K562 (cell line): ENCODE measurements around the gene PTPRE.

Experiments
- CHD2 ChIP-seq: IDR thresholded peaks from 2 replicates; pipeline ENCODE4 v1.6.1; 2011; ENCODE audit warnings: low read depth, low read length
- FOXM1 ChIP-seq, 2 experiments: fragments of 450-650 bp in 1 of 2; sonication (generic) in 1 of 2; formaldehyde crosslinking in 1 of 2; IDR thresholded peaks; 2 replicates each; pipeline versions ENCODE4 v1.6.1 to v1.9.0; 2017 to 2022; ENCODE audit warnings: low read depth in 2 of 2, mild to moderate bottlenecking in 2 of 2, missing genetic modification reagents in 1 of 2, moderate library complexity in 1 of 2
- KLF13 ChIP-seq: fragments of 450-650 bp; IDR thresholded peaks from 2 replicates; pipeline ENCODE4 v1.6.1; 2016; ENCODE audit warnings: missing genetic modification characterization, low read depth, mild to moderate bottlenecking, missing compliant biosample characterization, moderate library complexity, borderline replicate concordance
- PHTF2 ChIP-seq: fragments of 250-450 bp; sonication (Bioruptor Pico); IDR thresholded peaks from 2 replicates; pipeline ENCODE4 v1.5.0; 2021; ENCODE audit warnings: mild to moderate bottlenecking
- POLR2AphosphoS5 ChIP-seq: IDR thresholded peaks from 2 replicates; pipeline ENCODE4 v1.6.1; 2011; ENCODE audit warnings: mild to moderate bottlenecking, low read depth, low read length, moderate library complexity; ENCODE audit not compliant: control insufficient read depth, insufficient read depth
- SIX5 ChIP-seq, 2 experiments: IDR thresholded peaks; 2 replicates each; pipeline ENCODE4 v1.6.1; 2011; ENCODE audit warnings: low read length in 2 of 2, borderline replicate concordance in 1 of 2, low read depth in 1 of 2, mild to moderate bottlenecking in 1 of 2, moderate library complexity in 1 of 2; ENCODE audit not compliant: insufficient read depth in 1 of 2
- SRSF1 ChIP-seq: fragments of 200-400 bp; formaldehyde crosslinking; IDR thresholded peaks from 2 replicates; pipeline ENCODE4 v1.6.1; 2017; ENCODE audit warnings: mild to moderate bottlenecking, low read depth, low read length, moderate library complexity
- ZNF232 ChIP-seq: sonication (generic); formaldehyde crosslinking; IDR thresholded peaks from 2 replicates; pipeline ENCODE4 v1.8.0; 2022; ENCODE audit warnings: mild to moderate bottlenecking, missing genetic modification reagents
- ZNF263 ChIP-seq: sonication (generic); formaldehyde crosslinking; IDR thresholded peaks from 2 replicates; pipeline ENCODE4 v1.8.0; 2022; ENCODE audit warnings: mild to moderate bottlenecking, missing genetic modification reagents, borderline replicate concordance
- ZNF583 ChIP-seq: fragments of 250-450 bp; sonication (Bioruptor Pico); IDR thresholded peaks from 2 replicates; pipeline ENCODE4 v1.4.0; 2020
- TF ChIP-seq, protein P1 (sequence below): fragments of 450-650 bp; IDR thresholded peaks from 2 replicates; pipeline ENCODE4 v1.6.1; 2016; ENCODE audit warnings: missing biosample characterization, missing genetic modification characterization

DNA sequence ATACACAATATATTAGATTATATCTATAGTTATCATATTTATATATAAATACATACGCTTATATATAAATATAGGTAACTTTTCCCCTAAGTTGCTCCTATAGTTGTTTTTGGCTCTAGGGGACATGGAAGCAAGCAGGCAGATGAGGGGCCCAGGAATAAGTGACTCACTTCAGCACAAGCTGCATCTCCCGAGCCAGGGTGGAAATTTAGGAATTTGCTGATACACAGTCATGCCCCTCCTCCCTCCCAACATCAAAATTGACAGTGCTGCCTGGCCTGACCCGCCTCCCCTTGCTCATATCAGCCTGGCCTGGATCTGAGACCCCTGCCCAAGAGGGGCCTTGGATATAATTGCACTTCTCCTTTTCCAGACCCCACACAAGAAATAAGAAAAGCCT, 185.6 kb downstream of the PTPRE start:
- TF ChIP-seq FOXM1 (IDR thresholded peaks at IDR 0.05; ENCODE audit: low read depth) = no peak
- TF ChIP-seq FOXM1 (CRISPR knock-in tag; IDR thresholded peaks at IDR 0.05; ENCODE audit: low read depth) = no peak
- TF ChIP-seq ZNF232 (CRISPR knock-in tag) = no peak
- TF ChIP-seq KLF13 (tag) = no peak
- TF ChIP-seq, protein P1, sequence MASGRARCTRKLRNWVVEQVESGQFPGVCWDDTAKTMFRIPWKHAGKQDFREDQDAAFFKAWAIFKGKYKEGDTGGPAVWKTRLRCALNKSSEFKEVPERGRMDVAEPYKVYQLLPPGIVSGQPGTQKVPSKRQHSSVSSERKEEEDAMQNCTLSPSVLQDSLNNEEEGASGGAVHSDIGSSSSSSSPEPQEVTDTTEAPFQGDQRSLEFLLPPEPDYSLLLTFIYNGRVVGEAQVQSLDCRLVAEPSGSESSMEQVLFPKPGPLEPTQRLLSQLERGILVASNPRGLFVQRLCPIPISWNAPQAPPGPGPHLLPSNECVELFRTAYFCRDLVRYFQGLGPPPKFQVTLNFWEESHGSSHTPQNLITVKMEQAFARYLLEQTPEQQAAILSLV = no peak
- TF ChIP-seq CHD2 = no peak
- no peak for TF ChIP-seq POLR2AphosphoS5
- TF ChIP-seq ZNF263 (CRISPR knock-in tag) = no peak
- no peak for TF ChIP-seq SIX5 (IDR thresholded peaks at IDR 0.05; ENCODE audit: borderline replicate concordance in 1 of 2, insufficient read depth in 1 of 2, low read depth in 1 of 2, low read length in 2 of 2)
- TF ChIP-seq SRSF1 = no peak
- TF ChIP-seq PHTF2 (CRISPR knock-in tag) = no peak
- no peak for TF ChIP-seq ZNF583 (CRISPR knock-in tag)
